Loucy (cell line): ENCODE data around the gene CHRNA1.

ENCODE experiments used
- CTCF ChIP-seq: fragments of 200-600 bp; sonication (generic); conservative IDR thresholded peaks from 2 replicates; pipeline ENCODE4 v1.5.1; 2014; ENCODE audit warnings: mild to moderate bottlenecking, antibody characterized with exemption, low read length
- EZH2phosphoT487 ChIP-seq: fragments of 200-600 bp; IDR thresholded peaks from 2 replicates; pipeline ENCODE4 v1.6.1; 2018; ENCODE audit warnings: antibody characterized with exemption, mild to moderate bottlenecking, moderate library complexity, borderline replicate concordance

GRCh38 chr2:174787487-174788205 lies 23.4 kb upstream of the CHRNA1 start:
- TF ChIP-seq CTCF: no peak
- no peak for TF ChIP-seq EZH2phosphoT487
